ENCODE measurements around the gene PNPLA3. TPM values are rescaled to one million over a fixed set of nuclear protein-coding genes. Genes with fewer than 3 reads are reported as not detected.
"Not testable (repeated sequence)": the region's sequence is repeated elsewhere in the genome, so short reads cannot be mapped to it uniquely, and the experiment has no call there.

The PNPLA3 gene
- total RNA-seq, 1 experiment from 2014 or later, result 4.9 TPM

DNA sequence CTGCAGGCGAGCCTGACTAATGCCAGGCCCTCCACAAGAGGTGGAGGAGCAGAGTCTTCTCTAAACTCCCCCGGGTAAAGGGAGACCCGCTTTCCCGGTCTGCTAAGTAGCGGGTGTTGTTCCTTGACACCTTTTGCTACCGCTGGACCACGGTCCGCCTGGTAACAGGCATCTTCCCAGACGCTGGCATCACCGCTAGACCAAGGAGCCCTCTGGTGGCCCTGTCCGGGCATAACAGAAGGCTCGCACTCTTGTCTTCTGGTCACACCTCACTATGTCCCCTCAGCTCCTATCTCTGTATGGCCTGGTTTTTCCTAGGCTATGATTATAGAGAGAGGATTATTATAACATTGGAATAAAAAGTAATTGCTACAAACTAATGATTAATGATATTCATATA lies 19.2 kb upstream of the PNPLA3 start:
- H3K4me3 ChIP-seq (ENCODE audit: low read depth in 2 of 2, low read length in 2 of 2); ATAC-seq; H3K27me3 ChIP-seq (ENCODE audit: control insufficient read depth, insufficient read depth, low read length); H3K9me3 ChIP-seq (ENCODE audit: control insufficient read depth, insufficient read depth, low read depth, low read length); DNase-seq (ENCODE audit: low read depth, low spot score); BruUV-seq (replicated peaks); in situ Hi-C loops (cut with HindIII; ENCODE audit: low pct_unique_long_range_greater_than_20kb, low sequenced_read_pairs); intact Hi-C loops (cut with micrococcal nuclease; ENCODE audit: unreplicated experiment); H3K36me3 ChIP-seq (ENCODE audit: control insufficient read depth, insufficient read depth, low read length); H3K4me1 ChIP-seq (ENCODE audit: control insufficient read depth, insufficient read depth, low read length); CTCF ChIA-PET; H3K27ac ChIP-seq (ENCODE audit: low read length): not testable (repeated sequence)
- TF ChIP-seq, protein P1, sequence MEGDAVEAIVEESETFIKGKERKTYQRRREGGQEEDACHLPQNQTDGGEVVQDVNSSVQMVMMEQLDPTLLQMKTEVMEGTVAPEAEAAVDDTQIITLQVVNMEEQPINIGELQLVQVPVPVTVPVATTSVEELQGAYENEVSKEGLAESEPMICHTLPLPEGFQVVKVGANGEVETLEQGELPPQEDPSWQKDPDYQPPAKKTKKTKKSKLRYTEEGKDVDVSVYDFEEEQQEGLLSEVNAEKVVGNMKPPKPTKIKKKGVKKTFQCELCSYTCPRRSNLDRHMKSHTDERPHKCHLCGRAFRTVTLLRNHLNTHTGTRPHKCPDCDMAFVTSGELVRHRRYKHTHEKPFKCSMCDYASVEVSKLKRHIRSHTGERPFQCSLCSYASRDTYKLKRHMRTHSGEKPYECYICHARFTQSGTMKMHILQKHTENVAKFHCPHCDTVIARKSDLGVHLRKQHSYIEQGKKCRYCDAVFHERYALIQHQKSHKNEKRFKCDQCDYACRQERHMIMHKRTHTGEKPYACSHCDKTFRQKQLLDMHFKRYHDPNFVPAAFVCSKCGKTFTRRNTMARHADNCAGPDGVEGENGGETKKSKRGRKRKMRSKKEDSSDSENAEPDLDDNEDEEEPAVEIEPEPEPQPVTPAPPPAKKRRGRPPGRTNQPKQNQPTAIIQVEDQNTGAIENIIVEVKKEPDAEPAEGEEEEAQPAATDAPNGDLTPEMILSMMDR (IDR thresholded peaks at IDR 0.05), result peak; percentile 83
- POLR2A ChIA-PET, result interaction anchor here (0.6 kb wide), 1 partner anchor 9 kb away, joined by 3 read pairs; no protein-coding TSS in a partner anchor

DNA sequence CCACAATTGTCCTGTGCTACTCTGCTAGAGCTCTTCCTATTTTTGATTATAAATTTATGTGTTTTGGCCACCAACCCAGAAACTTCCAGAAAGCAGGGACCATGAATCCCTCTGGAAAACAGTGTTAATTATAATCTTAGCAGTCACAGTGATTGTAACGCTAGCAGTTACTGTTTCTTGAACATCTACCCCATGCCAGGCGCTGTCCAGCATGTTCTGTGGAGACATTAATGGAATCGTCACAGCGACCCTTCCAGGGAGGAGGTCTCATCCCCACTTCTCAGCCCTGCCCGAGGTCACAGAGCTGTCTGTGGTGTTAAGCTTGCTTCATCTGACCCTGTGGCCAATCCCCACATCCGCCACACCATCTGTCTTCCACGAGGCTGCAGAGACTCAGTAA lies 17.9 kb upstream of the PNPLA3 start:
- ChIA-PET POLR2A (no interaction called here), CTCF (interaction anchor here (1.0 kb wide), 1 partner anchor 23 kb away, joined by 6 read pairs; no protein-coding TSS in a partner anchor)
- Histone ChIP-seq H3K4me3 (ENCODE audit: low read depth in 2 of 2, low read length in 2 of 2) (no peak overlapping the region), H3K4me1 (ENCODE audit: control insufficient read depth, insufficient read depth, low read length) (no peaks in the 10 kb centered on the region), H3K9me3 (ENCODE audit: control insufficient read depth, insufficient read depth, low read depth, low read length) (no peaks in the 10 kb centered on the region), H3K36me3 (ENCODE audit: control insufficient read depth, insufficient read depth, low read length) (no peaks in the 10 kb centered on the region), H3K27me3 (ENCODE audit: control insufficient read depth, insufficient read depth, low read length) (no peaks in the 10 kb centered on the region), H3K27ac (ENCODE audit: low read length) (no peak overlapping the region)
- no peak for ATAC-seq
- no TSS peak for BruUV-seq (replicated peaks)
- in situ Hi-C loops (cut with HindIII; ENCODE audit: low pct_unique_long_range_greater_than_20kb, low sequenced_read_pairs), result no loop called here
- TF ChIP-seq SIN3A (IDR thresholded peaks at IDR 0.05; ENCODE audit: borderline replicate concordance, insufficient read depth, low read depth, low read length), result no peak
- TF ChIP-seq, protein P2, sequence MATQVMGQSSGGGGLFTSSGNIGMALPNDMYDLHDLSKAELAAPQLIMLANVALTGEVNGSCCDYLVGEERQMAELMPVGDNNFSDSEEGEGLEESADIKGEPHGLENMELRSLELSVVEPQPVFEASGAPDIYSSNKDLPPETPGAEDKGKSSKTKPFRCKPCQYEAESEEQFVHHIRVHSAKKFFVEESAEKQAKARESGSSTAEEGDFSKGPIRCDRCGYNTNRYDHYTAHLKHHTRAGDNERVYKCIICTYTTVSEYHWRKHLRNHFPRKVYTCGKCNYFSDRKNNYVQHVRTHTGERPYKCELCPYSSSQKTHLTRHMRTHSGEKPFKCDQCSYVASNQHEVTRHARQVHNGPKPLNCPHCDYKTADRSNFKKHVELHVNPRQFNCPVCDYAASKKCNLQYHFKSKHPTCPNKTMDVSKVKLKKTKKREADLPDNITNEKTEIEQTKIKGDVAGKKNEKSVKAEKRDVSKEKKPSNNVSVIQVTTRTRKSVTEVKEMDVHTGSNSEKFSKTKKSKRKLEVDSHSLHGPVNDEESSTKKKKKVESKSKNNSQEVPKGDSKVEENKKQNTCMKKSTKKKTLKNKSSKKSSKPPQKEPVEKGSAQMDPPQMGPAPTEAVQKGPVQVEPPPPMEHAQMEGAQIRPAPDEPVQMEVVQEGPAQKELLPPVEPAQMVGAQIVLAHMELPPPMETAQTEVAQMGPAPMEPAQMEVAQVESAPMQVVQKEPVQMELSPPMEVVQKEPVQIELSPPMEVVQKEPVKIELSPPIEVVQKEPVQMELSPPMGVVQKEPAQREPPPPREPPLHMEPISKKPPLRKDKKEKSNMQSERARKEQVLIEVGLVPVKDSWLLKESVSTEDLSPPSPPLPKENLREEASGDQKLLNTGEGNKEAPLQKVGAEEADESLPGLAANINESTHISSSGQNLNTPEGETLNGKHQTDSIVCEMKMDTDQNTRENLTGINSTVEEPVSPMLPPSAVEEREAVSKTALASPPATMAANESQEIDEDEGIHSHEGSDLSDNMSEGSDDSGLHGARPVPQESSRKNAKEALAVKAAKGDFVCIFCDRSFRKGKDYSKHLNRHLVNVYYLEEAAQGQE (IDR thresholded peaks at IDR 0.05; ENCODE audit: insufficient read depth in 1 of 2, low read depth in 2 of 2, low read length in 1 of 2), result peak in 1 of 2 experiments; percentile 55; a peak in 2 of 4 replicates
- TF ChIP-seq TCF7L2 (IDR thresholded peaks at IDR 0.05; ENCODE audit: low read depth, low read length), result no peak
- DNase-seq (ENCODE audit: low read depth, low spot score), result no peak
- intact Hi-C loops (cut with micrococcal nuclease; ENCODE audit: unreplicated experiment), result no loop called here

DNA sequence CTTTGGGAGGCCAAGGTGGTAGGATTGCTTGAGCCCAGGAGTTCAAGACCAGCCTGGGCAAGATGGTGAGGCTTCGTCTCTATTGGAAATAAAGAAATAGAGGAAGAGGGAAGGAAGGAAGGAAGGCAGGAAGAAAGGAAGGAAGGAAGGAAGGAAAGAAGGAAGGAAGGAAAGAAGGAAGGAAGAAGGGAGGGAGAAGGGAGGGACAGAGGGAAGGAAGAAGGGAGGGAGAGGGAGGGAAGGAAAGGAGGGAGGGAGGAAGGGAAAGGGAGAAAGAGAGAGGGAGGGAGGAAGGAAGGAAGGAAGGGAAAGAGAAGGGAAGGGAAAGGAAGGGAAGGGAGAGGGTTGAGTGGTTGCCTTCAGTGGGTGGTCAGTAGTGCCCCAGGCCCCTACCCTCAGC lies 13.9 kb upstream of the PNPLA3 start:
- CTCF ChIA-PET, result interaction anchor here (0.7 kb wide), 1 partner anchor 1058 kb away, joined by 5 read pairs; no protein-coding TSS in a partner anchor
- intact Hi-C loops (cut with micrococcal nuclease; ENCODE audit: unreplicated experiment) (no loop called here), in situ Hi-C loops (cut with HindIII; ENCODE audit: low pct_unique_long_range_greater_than_20kb, low sequenced_read_pairs) (no loop called here)
- no peak overlapping the region for H3K4me3 ChIP-seq (ENCODE audit: low read depth in 2 of 2, low read length in 2 of 2)
- DNase-seq (ENCODE audit: low read depth, low spot score), result no peak
- no peak overlapping the region for H3K27ac ChIP-seq (ENCODE audit: low read length)
- H3K27me3 ChIP-seq (ENCODE audit: control insufficient read depth, insufficient read depth, low read length), result no peaks in the 10 kb centered on the region
- no TSS peak for BruUV-seq (replicated peaks)
- H3K9me3 ChIP-seq (ENCODE audit: control insufficient read depth, insufficient read depth, low read depth, low read length), result no peaks in the 10 kb centered on the region
- H3K4me1 ChIP-seq (ENCODE audit: control insufficient read depth, insufficient read depth, low read length), result no peaks in the 10 kb centered on the region
- H3K36me3 ChIP-seq (ENCODE audit: control insufficient read depth, insufficient read depth, low read length), result no peaks in the 10 kb centered on the region
- TF ChIP-seq POLR2AphosphoS5 (IDR thresholded peaks at IDR 0.05; ENCODE audit: low read depth, low read length) (no peak), SIN3A (IDR thresholded peaks at IDR 0.05; ENCODE audit: borderline replicate concordance, insufficient read depth, low read depth, low read length) (no peak), TCF7L2 (IDR thresholded peaks at IDR 0.05; ENCODE audit: low read depth, low read length) (no peak)
- TF ChIP-seq, protein P1 (IDR thresholded peaks at IDR 0.05), result no peak
- TF ChIP-seq, protein P2 (IDR thresholded peaks at IDR 0.05; ENCODE audit: insufficient read depth in 1 of 2, low read depth in 2 of 2, low read length in 1 of 2), result no peak
- POLR2A ChIA-PET, result no interaction called here
- no peak for ATAC-seq

All from Panc1 (cell line).